ENCODE measurements around the gene IBA57.

IBA57 gene

DNA sequence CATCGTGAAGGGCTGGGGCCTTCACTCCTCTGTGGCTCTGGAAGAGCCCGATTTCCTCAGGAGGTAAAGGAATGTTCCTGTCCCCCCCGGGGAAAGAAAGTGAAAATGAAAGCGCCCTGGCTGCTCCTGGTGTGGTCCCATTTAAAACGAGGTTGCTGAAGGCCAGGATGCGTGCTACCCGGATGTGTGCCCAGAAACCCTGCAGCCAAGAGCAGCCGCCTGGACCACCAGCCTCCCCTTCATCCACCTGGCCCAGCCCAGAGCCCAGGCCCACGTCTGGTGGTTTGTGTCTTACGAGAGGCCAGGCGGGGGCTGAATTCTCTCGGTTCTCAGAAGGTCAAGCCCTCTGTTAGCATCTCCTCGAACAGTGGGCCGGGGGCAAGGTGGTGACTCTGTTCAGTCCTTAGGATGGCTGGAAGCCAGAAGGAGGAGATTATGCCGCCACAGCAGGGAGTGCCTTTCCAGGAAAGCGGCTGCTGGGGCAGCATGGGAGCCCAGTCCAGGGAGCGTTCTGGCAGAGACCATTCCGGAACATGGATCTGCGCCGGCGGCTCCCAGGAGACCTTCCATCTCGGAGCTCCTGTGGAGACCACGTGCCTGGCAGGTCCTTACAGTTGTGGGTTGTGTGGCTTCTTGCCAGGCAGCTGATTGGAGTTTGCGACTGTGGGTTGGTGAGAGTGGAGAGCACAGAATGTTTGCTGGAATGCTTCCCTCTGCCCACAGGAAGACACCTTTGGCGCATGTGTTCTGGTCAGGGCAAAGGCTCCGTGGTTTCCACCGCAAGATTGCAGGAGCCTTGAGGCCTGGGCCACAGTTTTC, 24.2 kb upstream of the IBA57 start:
- peaks cover 16% of the 10 kb centered on the region for H3K27me3 ChIP-seq (replicated peaks; ENCODE audit: insufficient read depth, low read length)
- peak overlapping the region; percentile 97 for H3K9ac ChIP-seq (ENCODE audit: low read length)
- TF ChIP-seq, protein P1, sequence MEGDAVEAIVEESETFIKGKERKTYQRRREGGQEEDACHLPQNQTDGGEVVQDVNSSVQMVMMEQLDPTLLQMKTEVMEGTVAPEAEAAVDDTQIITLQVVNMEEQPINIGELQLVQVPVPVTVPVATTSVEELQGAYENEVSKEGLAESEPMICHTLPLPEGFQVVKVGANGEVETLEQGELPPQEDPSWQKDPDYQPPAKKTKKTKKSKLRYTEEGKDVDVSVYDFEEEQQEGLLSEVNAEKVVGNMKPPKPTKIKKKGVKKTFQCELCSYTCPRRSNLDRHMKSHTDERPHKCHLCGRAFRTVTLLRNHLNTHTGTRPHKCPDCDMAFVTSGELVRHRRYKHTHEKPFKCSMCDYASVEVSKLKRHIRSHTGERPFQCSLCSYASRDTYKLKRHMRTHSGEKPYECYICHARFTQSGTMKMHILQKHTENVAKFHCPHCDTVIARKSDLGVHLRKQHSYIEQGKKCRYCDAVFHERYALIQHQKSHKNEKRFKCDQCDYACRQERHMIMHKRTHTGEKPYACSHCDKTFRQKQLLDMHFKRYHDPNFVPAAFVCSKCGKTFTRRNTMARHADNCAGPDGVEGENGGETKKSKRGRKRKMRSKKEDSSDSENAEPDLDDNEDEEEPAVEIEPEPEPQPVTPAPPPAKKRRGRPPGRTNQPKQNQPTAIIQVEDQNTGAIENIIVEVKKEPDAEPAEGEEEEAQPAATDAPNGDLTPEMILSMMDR (IDR thresholded peaks at IDR 0.05; ENCODE audit: low read length): no peak
- peaks cover 15% of the 10 kb centered on the region for H3F3A ChIP-seq (ENCODE audit: insufficient read depth, low read length)
- peak overlapping the region; percentile 86; the same call in 1 of the 2 replicates for H2AFZ ChIP-seq (ENCODE audit: low read length)
- 0 out of 2 replicates have a peak, but pooled peaks cover 6% of the 10 kb centered on the region for H3K36me3 ChIP-seq (replicated peaks; ENCODE audit: insufficient read depth, low read length)
- no peaks in the 10 kb centered on the region for H3K9me3 ChIP-seq (replicated peaks; ENCODE audit: insufficient read depth, low read length)
- H3K4me3 ChIP-seq (ENCODE audit: low read length): peak overlapping the region; percentile 95
- peaks cover 63% of the 10 kb centered on the region for H3K79me2 ChIP-seq (ENCODE audit: low read length)
- peak overlapping the region; percentile 91 for H3K27ac ChIP-seq (ENCODE audit: low read length)
- peaks cover 14% of the 10 kb centered on the region for H3K4me1 ChIP-seq (ENCODE audit: low read length)
- no peaks in the 10 kb centered on the region for H3K9me2 ChIP-seq (replicated peaks; ENCODE audit: insufficient read depth, low read length)
- peak overlapping the region; percentile 89 for H3K4me2 ChIP-seq (ENCODE audit: low read depth, low read length)
- peaks cover 32% of the 10 kb centered on the region for H4K20me1 ChIP-seq (ENCODE audit: insufficient read depth, low read length)
- peak; percentile 72 for DNase-seq

DNA sequence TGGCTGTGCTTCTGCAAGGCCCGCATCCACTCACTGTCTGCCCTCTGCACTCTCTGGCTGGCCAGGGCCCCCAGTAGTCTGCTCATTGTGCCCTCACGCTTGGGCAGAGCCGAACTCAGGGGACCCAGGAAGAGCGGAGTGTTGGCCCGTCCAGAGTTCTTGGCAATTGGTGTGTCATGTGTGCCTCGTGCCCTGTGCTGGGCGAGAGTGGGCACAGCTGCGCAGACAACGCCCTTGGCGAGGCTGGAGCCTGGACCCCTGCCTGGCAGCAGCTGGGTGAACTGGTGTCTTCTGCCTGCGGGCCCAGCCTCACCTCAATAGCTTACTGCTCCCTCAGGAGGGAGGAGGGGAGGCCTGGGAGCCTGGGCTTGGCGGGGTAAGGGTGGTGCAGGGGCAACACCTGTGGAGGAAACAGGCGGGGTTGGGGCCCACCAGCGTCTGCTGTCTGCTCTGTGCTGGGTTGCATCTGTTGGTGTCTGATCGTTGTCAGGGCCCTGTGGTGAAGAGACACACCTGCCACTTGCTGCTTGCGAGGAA, 23.4 kb upstream of the IBA57 start:
- H4K20me1 ChIP-seq (ENCODE audit: insufficient read depth, low read length): peaks cover 32% of the 10 kb centered on the region
- H3K27ac ChIP-seq (ENCODE audit: low read length): no peak overlapping the region

DNA sequence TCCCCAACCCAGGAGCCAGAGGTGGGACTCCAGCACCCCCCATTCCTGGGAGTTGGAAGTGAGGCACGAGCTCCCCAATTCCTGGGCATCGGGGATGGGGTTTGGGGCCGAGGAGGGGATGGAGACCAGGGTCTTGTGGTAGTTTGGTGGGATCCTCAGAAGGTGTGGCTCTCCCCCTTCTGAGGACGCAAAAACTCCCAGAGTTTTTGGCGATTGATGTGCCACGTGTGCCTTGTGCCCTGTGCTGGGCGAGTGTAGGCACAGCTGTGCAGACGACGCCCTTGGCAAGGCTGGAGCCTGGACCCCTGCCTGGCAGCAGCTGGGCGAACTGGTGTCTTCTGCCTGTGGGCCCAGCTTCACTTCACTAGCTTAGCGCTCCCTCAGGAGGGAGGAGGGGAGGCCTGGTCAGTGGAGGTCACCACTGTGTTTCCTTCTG, 22.9 kb upstream of the IBA57 start:
- Histone ChIP-seq H3K9ac (ENCODE audit: low read length) (no peak overlapping the region), H4K20me1 (ENCODE audit: insufficient read depth, low read length) (peaks cover 32% of the 10 kb centered on the region), H3K9me2 (replicated peaks; ENCODE audit: insufficient read depth, low read length) (no peaks in the 10 kb centered on the region), H3K9me3 (replicated peaks; ENCODE audit: insufficient read depth, low read length) (no peaks in the 10 kb centered on the region), H3K4me1 (ENCODE audit: low read length) (peaks cover 14% of the 10 kb centered on the region), H3F3A (ENCODE audit: insufficient read depth, low read length) (peaks cover 15% of the 10 kb centered on the region), H2AFZ (ENCODE audit: low read length) (no peak overlapping the region), H3K36me3 (replicated peaks; ENCODE audit: insufficient read depth, low read length) (peaks cover 6% of the 10 kb centered on the region; the same call in 1 of the 2 replicates), H3K27ac (ENCODE audit: low read length) (no peak overlapping the region), H3K27me3 (replicated peaks; ENCODE audit: insufficient read depth, low read length) (0 out of 2 replicates have a peak, but pooled peaks cover 8% of the 10 kb centered on the region), H3K4me2 (ENCODE audit: low read depth, low read length) (no peak overlapping the region), H3K4me3 (ENCODE audit: low read length) (no peak overlapping the region), H3K79me2 (ENCODE audit: low read length) (peaks cover 72% of the 10 kb centered on the region)
- DNase-seq: no peak
- TF ChIP-seq EZH2phosphoT487 (IDR thresholded peaks at IDR 0.05; ENCODE audit: low read length) (no peak), EZH2 (optimal IDR thresholded peaks at IDR 0.05; ENCODE audit: low read depth, low read length) (no peak)

More for the DNA sequence above, 23.4 kb upstream of the IBA57 start:
- Histone ChIP-seq H2AFZ (ENCODE audit: low read length) (no peak overlapping the region), H3K27me3 (replicated peaks; ENCODE audit: insufficient read depth, low read length) (0 out of 2 replicates have a peak, but pooled peaks cover 9% of the 10 kb centered on the region), H3K4me1 (ENCODE audit: low read length) (peaks cover 14% of the 10 kb centered on the region), H3K9ac (ENCODE audit: low read length) (peak overlapping the region; percentile 97; the same call in 1 of the 2 replicates), H3K9me3 (replicated peaks; ENCODE audit: insufficient read depth, low read length) (no peaks in the 10 kb centered on the region), H3K9me2 (replicated peaks; ENCODE audit: insufficient read depth, low read length) (no peaks in the 10 kb centered on the region), H3F3A (ENCODE audit: insufficient read depth, low read length) (peaks cover 15% of the 10 kb centered on the region), H3K79me2 (ENCODE audit: low read length) (peaks cover 71% of the 10 kb centered on the region), H3K36me3 (replicated peaks; ENCODE audit: insufficient read depth, low read length) (0 out of 2 replicates have a peak, but pooled peaks cover 6% of the 10 kb centered on the region), H3K4me3 (ENCODE audit: low read length) (peak overlapping the region; percentile 95), H3K4me2 (ENCODE audit: low read depth, low read length) (peak overlapping the region; percentile 89)
- no peak for DNase-seq
- TF ChIP-seq EZH2 (optimal IDR thresholded peaks at IDR 0.05; ENCODE audit: low read depth, low read length) (no peak), EZH2phosphoT487 (IDR thresholded peaks at IDR 0.05; ENCODE audit: low read length) (no peak)
- TF ChIP-seq, protein P1 (IDR thresholded peaks at IDR 0.05; ENCODE audit: low read length): no peak
